GM21717 (cell line): Measurements from ENCODE around the gene FAM167B.
"Not testable (repeated sequence)": the region's sequence is repeated elsewhere in the genome, so short reads cannot be mapped to it uniquely, and the experiment has no call there.

Experiments
- ATAC-seq: cut with Tn5 transposase; IDR thresholded peaks from one replicate; pipeline ENCODE4 v1.9.1; 2021; ENCODE audit warnings: mild to moderate bottlenecking, moderate library complexity; ENCODE audit not compliant: unreplicated experiment

The FAM167B gene

GRCh38 chr1:32255072-32256071 is 8.3 kb downstream of the FAM167B start:
- no peak for ATAC-seq

- ATAC-seq, result no peak
These were observed 9.6 kb downstream of the FAM167B start for GRCh38 chr1:32256473-32257226.

- no peak for ATAC-seq
These were observed 10.1 kb downstream of the FAM167B start for GRCh38 chr1:32257227-32257508.

GRCh38 chr1:32263236-32263593 is 16.2 kb downstream of the FAM167B start:
- not testable (repeated sequence) for ATAC-seq

GRCh38 chr1:32263744-32264143 is 16.7 kb downstream of the FAM167B start:
- no peak for ATAC-seq

- ATAC-seq, result no peak
These were observed 18.8 kb downstream of the FAM167B start for GRCh38 chr1:32265846-32266245.

GRCh38 chr1:32266921-32267591 is 20.0 kb downstream of the FAM167B start:
- ATAC-seq, result no peak

GRCh38 chr1:32269744-32270143 is 22.7 kb downstream of the FAM167B start:
- no peak for ATAC-seq

- ATAC-seq, result no peak
These were observed 25.8 kb downstream of the FAM167B start for GRCh38 chr1:32272557-32273390.

- no peak for ATAC-seq
These were observed 26.6 kb downstream of the FAM167B start for GRCh38 chr1:32273391-32274208.

- no peak for ATAC-seq
These were observed 27.8 kb downstream of the FAM167B start for GRCh38 chr1:32274646-32275340.

- no peak for ATAC-seq
These were observed 28.4 kb downstream of the FAM167B start for GRCh38 chr1:32275424-32275823.

- ATAC-seq, result no peak
These were observed 29.2 kb downstream of the FAM167B start for GRCh38 chr1:32276032-32276782.

- ATAC-seq, result not testable (repeated sequence)
These were observed 37.8 kb downstream of the FAM167B start for GRCh38 chr1:32284777-32285176.

- ATAC-seq, result no peak
These were observed 38.6 kb downstream of the FAM167B start for GRCh38 chr1:32285658-32286057.

GRCh38 chr1:32286763-32287162 is 39.7 kb downstream of the FAM167B start:
- no peak for ATAC-seq

GRCh38 chr1:32289256-32289655 is 42.2 kb downstream of the FAM167B start:
- ATAC-seq, result no peak

- ATAC-seq, result no peak
These were observed 44.2 kb downstream of the FAM167B start for GRCh38 chr1:32291145-32291707.
